ENCODE results near the gene TPD52L1.
A peak's percentile ranks its signal among the peaks of the same experiment; 100 is the strongest.

The TPD52L1 gene

GRCh38 chr6:125138083-125138482 lies 15.5 kb upstream of the TPD52L1 start:
- no peak overlapping the region for H3K9ac ChIP-seq (ENCODE audit: low read depth in 1 of 2, low read length in 2 of 2)
- no peak overlapping the region for H3K27ac ChIP-seq (ENCODE audit: low read depth in 2 of 2, low read length in 2 of 2)
- no peak overlapping the region for H3K4me3 ChIP-seq (ENCODE audit: low read length in 2 of 2)
- no peaks in the 10 kb centered on the region for H3K27me3 ChIP-seq (ENCODE audit: control insufficient read depth in 2 of 2, insufficient read depth in 2 of 2, low read length in 2 of 2)
- no peaks in the 10 kb centered on the region for H3K36me3 ChIP-seq (ENCODE audit: control insufficient read depth in 2 of 2, insufficient read depth in 2 of 2, low read length in 2 of 2)
- H3K9me3 ChIP-seq (ENCODE audit: control insufficient read depth in 2 of 2, low read length in 2 of 2), result no peaks in the 10 kb centered on the region
- no peaks in the 10 kb centered on the region for H3K4me1 ChIP-seq (ENCODE audit: control insufficient read depth in 2 of 2, insufficient read depth in 2 of 2, low read length in 2 of 2)

- H3K9me3 ChIP-seq (ENCODE audit: control insufficient read depth in 2 of 2, low read length in 2 of 2), result no peaks in the 10 kb centered on the region
- H3K27ac ChIP-seq (ENCODE audit: low read depth in 2 of 2, low read length in 2 of 2), result no peak overlapping the region
Observed at GRCh38 chr6:125140808-125141207, 12.8 kb upstream of the TPD52L1 start.

GRCh38 chr6:125142618-125143017 lies 11.0 kb upstream of the TPD52L1 start:
- H3K9me3 ChIP-seq (ENCODE audit: control insufficient read depth in 2 of 2, low read length in 2 of 2), result no peaks in the 10 kb centered on the region
- H3K4me1 ChIP-seq (ENCODE audit: control insufficient read depth in 2 of 2, insufficient read depth in 2 of 2, low read length in 2 of 2), result no peaks in the 10 kb centered on the region
- no peaks in the 10 kb centered on the region for H3K36me3 ChIP-seq (ENCODE audit: control insufficient read depth in 2 of 2, insufficient read depth in 2 of 2, low read length in 2 of 2)
- H3K27me3 ChIP-seq (ENCODE audit: control insufficient read depth in 2 of 2, insufficient read depth in 2 of 2, low read length in 2 of 2), result no peaks in the 10 kb centered on the region
- no peak overlapping the region for H3K27ac ChIP-seq (ENCODE audit: low read depth in 2 of 2, low read length in 2 of 2)
- no peak overlapping the region for H3K4me3 ChIP-seq (ENCODE audit: low read length in 2 of 2)
- H3K9ac ChIP-seq (ENCODE audit: low read depth in 1 of 2, low read length in 2 of 2), result no peak overlapping the region

More at GRCh38 chr6:125140808-125141207, 12.8 kb upstream of the TPD52L1 start:
- Histone ChIP-seq H3K36me3 (ENCODE audit: control insufficient read depth in 2 of 2, insufficient read depth in 2 of 2, low read length in 2 of 2) (no peaks in the 10 kb centered on the region), H3K9ac (ENCODE audit: low read depth in 1 of 2, low read length in 2 of 2) (no peak overlapping the region), H3K4me3 (ENCODE audit: low read length in 2 of 2) (no peak overlapping the region), H3K27me3 (ENCODE audit: control insufficient read depth in 2 of 2, insufficient read depth in 2 of 2, low read length in 2 of 2) (no peaks in the 10 kb centered on the region), H3K4me1 (ENCODE audit: control insufficient read depth in 2 of 2, insufficient read depth in 2 of 2, low read length in 2 of 2) (no peaks in the 10 kb centered on the region)

- no peak overlapping the region for H3K27ac ChIP-seq (ENCODE audit: low read depth in 2 of 2, low read length in 2 of 2)
- no peaks in the 10 kb centered on the region for H3K4me1 ChIP-seq (ENCODE audit: control insufficient read depth in 2 of 2, insufficient read depth in 2 of 2, low read length in 2 of 2)
- H3K9me3 ChIP-seq (ENCODE audit: control insufficient read depth in 2 of 2, low read length in 2 of 2), result no peaks in the 10 kb centered on the region
- H3K9ac ChIP-seq (ENCODE audit: low read depth in 1 of 2, low read length in 2 of 2), result no peak overlapping the region
- no peak overlapping the region for H3K4me3 ChIP-seq (ENCODE audit: low read length in 2 of 2)
- no peaks in the 10 kb centered on the region for H3K36me3 ChIP-seq (ENCODE audit: control insufficient read depth in 2 of 2, insufficient read depth in 2 of 2, low read length in 2 of 2)
- no peaks in the 10 kb centered on the region for H3K27me3 ChIP-seq (ENCODE audit: control insufficient read depth in 2 of 2, insufficient read depth in 2 of 2, low read length in 2 of 2)
Observed at GRCh38 chr6:125144822-125145221, 8.8 kb upstream of the TPD52L1 start.

- H3K9ac ChIP-seq (ENCODE audit: low read depth in 1 of 2, low read length in 2 of 2), result no peak overlapping the region
- no peaks in the 10 kb centered on the region for H3K36me3 ChIP-seq (ENCODE audit: control insufficient read depth in 2 of 2, insufficient read depth in 2 of 2, low read length in 2 of 2)
- peaks cover 0 to 5% of the 10 kb centered on the region in 2 donors for H3K27me3 ChIP-seq (ENCODE audit: control insufficient read depth in 2 of 2, insufficient read depth in 2 of 2, low read length in 2 of 2)
- H3K9me3 ChIP-seq (ENCODE audit: control insufficient read depth in 2 of 2, low read length in 2 of 2), result no peaks in the 10 kb centered on the region
- H3K27ac ChIP-seq (ENCODE audit: low read depth in 2 of 2, low read length in 2 of 2), result no peak overlapping the region
- H3K4me3 ChIP-seq (ENCODE audit: low read length in 2 of 2), result no peak overlapping the region
- peaks cover 6 to 10% of the 10 kb centered on the region in 2 donors for H3K4me1 ChIP-seq (ENCODE audit: control insufficient read depth in 2 of 2, insufficient read depth in 2 of 2, low read length in 2 of 2)
Observed at GRCh38 chr6:125149256-125150144, 4.1 kb upstream of the TPD52L1 start.

- peaks cover 0 to 5% of the 10 kb centered on the region in 2 donors for H3K27me3 ChIP-seq (ENCODE audit: control insufficient read depth in 2 of 2, insufficient read depth in 2 of 2, low read length in 2 of 2)
- peaks cover 6 to 11% of the 10 kb centered on the region in 2 donors for H3K4me1 ChIP-seq (ENCODE audit: control insufficient read depth in 2 of 2, insufficient read depth in 2 of 2, low read length in 2 of 2)
- H3K9me3 ChIP-seq (ENCODE audit: control insufficient read depth in 2 of 2, low read length in 2 of 2), result no peaks in the 10 kb centered on the region
Observed at GRCh38 chr6:125151700-125152099, 1.9 kb upstream of the TPD52L1 start.

GRCh38 chr6:125154118-125154760 lies 666 bp downstream of the TPD52L1 start:
- H3K27ac ChIP-seq (ENCODE audit: low read depth in 2 of 2, low read length in 2 of 2), result peak overlapping the region; percentile 44 to 49
- no peaks in the 10 kb centered on the region for H3K9me3 ChIP-seq (ENCODE audit: control insufficient read depth in 2 of 2, low read length in 2 of 2)
- peak overlapping the region; percentile 77 to 80 for H3K9ac ChIP-seq (ENCODE audit: low read depth in 1 of 2, low read length in 2 of 2)
- H3K4me3 ChIP-seq (ENCODE audit: low read length in 2 of 2), result peak overlapping the region; percentile 83 to 85
- H3K36me3 ChIP-seq (ENCODE audit: control insufficient read depth in 2 of 2, insufficient read depth in 2 of 2, low read length in 2 of 2), result no peaks in the 10 kb centered on the region
- peaks cover 6 to 11% of the 10 kb centered on the region in 2 donors for H3K4me1 ChIP-seq (ENCODE audit: control insufficient read depth in 2 of 2, insufficient read depth in 2 of 2, low read length in 2 of 2)
- peaks cover 0 to 5% of the 10 kb centered on the region in 2 donors for H3K27me3 ChIP-seq (ENCODE audit: control insufficient read depth in 2 of 2, insufficient read depth in 2 of 2, low read length in 2 of 2)

More at GRCh38 chr6:125151700-125152099, 1.9 kb upstream of the TPD52L1 start:
- Histone ChIP-seq H3K27ac (ENCODE audit: low read depth in 2 of 2, low read length in 2 of 2) (no peak overlapping the region), H3K9ac (ENCODE audit: low read depth in 1 of 2, low read length in 2 of 2) (no peak overlapping the region), H3K4me3 (ENCODE audit: low read length in 2 of 2) (no peak overlapping the region), H3K36me3 (ENCODE audit: control insufficient read depth in 2 of 2, insufficient read depth in 2 of 2, low read length in 2 of 2) (no peaks in the 10 kb centered on the region)

GRCh38 chr6:125154761-125155135 lies 1.2 kb downstream of the TPD52L1 start:
- Histone ChIP-seq H3K4me1 (ENCODE audit: control insufficient read depth in 2 of 2, insufficient read depth in 2 of 2, low read length in 2 of 2) (peaks cover 6 to 11% of the 10 kb centered on the region in 2 donors), H3K36me3 (ENCODE audit: control insufficient read depth in 2 of 2, insufficient read depth in 2 of 2, low read length in 2 of 2) (no peaks in the 10 kb centered on the region), H3K27ac (ENCODE audit: low read depth in 2 of 2, low read length in 2 of 2) (peak overlapping the region; percentile 44 to 49), H3K9me3 (ENCODE audit: control insufficient read depth in 2 of 2, low read length in 2 of 2) (no peaks in the 10 kb centered on the region), H3K4me3 (ENCODE audit: low read length in 2 of 2) (peak overlapping the region; percentile 83 to 85), H3K9ac (ENCODE audit: low read depth in 1 of 2, low read length in 2 of 2) (peak overlapping the region; percentile 77 to 80), H3K27me3 (ENCODE audit: control insufficient read depth in 2 of 2, insufficient read depth in 2 of 2, low read length in 2 of 2) (peaks cover 0 to 5% of the 10 kb centered on the region in 2 donors)

- no peak overlapping the region for H3K4me3 ChIP-seq (ENCODE audit: low read length in 2 of 2)
- peaks cover 0 to 4% of the 10 kb centered on the region in 2 donors for H3K27me3 ChIP-seq (ENCODE audit: control insufficient read depth in 2 of 2, insufficient read depth in 2 of 2, low read length in 2 of 2)
- peaks cover 6 to 11% of the 10 kb centered on the region in 2 donors for H3K4me1 ChIP-seq (ENCODE audit: control insufficient read depth in 2 of 2, insufficient read depth in 2 of 2, low read length in 2 of 2)
- no peak overlapping the region for H3K9ac ChIP-seq (ENCODE audit: low read depth in 1 of 2, low read length in 2 of 2)
- H3K9me3 ChIP-seq (ENCODE audit: control insufficient read depth in 2 of 2, low read length in 2 of 2), result no peaks in the 10 kb centered on the region
- H3K27ac ChIP-seq (ENCODE audit: low read depth in 2 of 2, low read length in 2 of 2), result no peak overlapping the region
- no peaks in the 10 kb centered on the region for H3K36me3 ChIP-seq (ENCODE audit: control insufficient read depth in 2 of 2, insufficient read depth in 2 of 2, low read length in 2 of 2)
Observed at GRCh38 chr6:125155344-125155743, 1.8 kb downstream of the TPD52L1 start.

- peaks cover 6 to 11% of the 10 kb centered on the region in 2 donors for H3K4me1 ChIP-seq (ENCODE audit: control insufficient read depth in 2 of 2, insufficient read depth in 2 of 2, low read length in 2 of 2)
- no peak overlapping the region for H3K4me3 ChIP-seq (ENCODE audit: low read length in 2 of 2)
- no peaks in the 10 kb centered on the region for H3K9me3 ChIP-seq (ENCODE audit: control insufficient read depth in 2 of 2, low read length in 2 of 2)
- H3K9ac ChIP-seq (ENCODE audit: low read depth in 1 of 2, low read length in 2 of 2), result no peak overlapping the region
- H3K27me3 ChIP-seq (ENCODE audit: control insufficient read depth in 2 of 2, insufficient read depth in 2 of 2, low read length in 2 of 2), result peaks cover 0 to 2% of the 10 kb centered on the region in 2 donors
- H3K36me3 ChIP-seq (ENCODE audit: control insufficient read depth in 2 of 2, insufficient read depth in 2 of 2, low read length in 2 of 2), result no peaks in the 10 kb centered on the region
- H3K27ac ChIP-seq (ENCODE audit: low read depth in 2 of 2, low read length in 2 of 2), result no peak overlapping the region
Observed at GRCh38 chr6:125156496-125156895, 2.9 kb downstream of the TPD52L1 start.
